GM19468 (cell line): ENCODE measurements around the gene ZNF516.

Experiments used
- ATAC-seq: cut with Tn5 transposase; IDR thresholded peaks from one replicate; pipeline ENCODE4 v1.9.1; 2021; ENCODE audit warnings: mild to moderate bottlenecking, moderate library complexity, moderate number of reproducible peaks; ENCODE audit not compliant: unreplicated experiment; ENCODE audit errors: extremely low read depth

ZNF516 gene

GRCh38 chr18:76491776-76492668, 3.0 kb downstream of the ZNF516 start:
- no peak for ATAC-seq

- ATAC-seq: no peak
These were observed 3.6 kb downstream of the ZNF516 start for GRCh38 chr18:76491473-76491775.

- ATAC-seq: no peak
These were observed 4.2 kb downstream of the ZNF516 start for GRCh38 chr18:76490670-76491472.

GRCh38 chr18:76490033-76490432, 5.0 kb downstream of the ZNF516 start:
- no peak for ATAC-seq

GRCh38 chr18:76489081-76489480, 6.0 kb downstream of the ZNF516 start:
- no peak for ATAC-seq

GRCh38 chr18:76488190-76488589, 6.9 kb downstream of the ZNF516 start:
- ATAC-seq: no peak

GRCh38 chr18:76487782-76488181, 7.3 kb downstream of the ZNF516 start:
- no peak for ATAC-seq

- ATAC-seq: no peak
These were observed 8.0 kb downstream of the ZNF516 start for GRCh38 chr18:76487070-76487469.

GRCh38 chr18:76486574-76486973, 8.5 kb downstream of the ZNF516 start:
- no peak for ATAC-seq

- ATAC-seq: no peak
These were observed 9.0 kb downstream of the ZNF516 start for GRCh38 chr18:76486038-76486437.

- no peak for ATAC-seq
These were observed 10.2 kb downstream of the ZNF516 start for GRCh38 chr18:76484749-76485387.

- no peak for ATAC-seq
These were observed 11.3 kb downstream of the ZNF516 start for GRCh38 chr18:76483780-76484179.

GRCh38 chr18:76482971-76483691, 11.9 kb downstream of the ZNF516 start:
- no peak for ATAC-seq

GRCh38 chr18:76482267-76482666, 12.8 kb downstream of the ZNF516 start:
- no peak for ATAC-seq

- ATAC-seq: no peak
These were observed 14.1 kb downstream of the ZNF516 start for GRCh38 chr18:76480913-76481312.

- no peak for ATAC-seq
These were observed 15.4 kb downstream of the ZNF516 start for GRCh38 chr18:76479351-76480238.

- peak; percentile 59 for ATAC-seq
These were observed 18.1 kb downstream of the ZNF516 start for GRCh38 chr18:76476665-76477561.

- ATAC-seq: no peak
These were observed 19.4 kb downstream of the ZNF516 start for GRCh38 chr18:76475450-76476194.
